H7 (cell line): ENCODE data around the gene C17orf107. TPM values are rescaled to one million over a fixed set of nuclear protein-coding genes. Genes with fewer than 3 reads are reported as not detected.
"Not testable (repeated sequence)": the region's sequence is repeated elsewhere in the genome, so short reads cannot be mapped to it uniquely, and the experiment has no call there.

Source experiments
- DNase-seq: peaks from one replicate; pipeline ENCODE4 v3.0.0; 2012
- H3K27me3 ChIP-seq: 2 replicates; pipeline ENCODE4 v1.6.0; 2011; ENCODE audit warnings: mild to moderate bottlenecking, low read length; ENCODE audit not compliant: control insufficient read depth, insufficient read depth
- H3K36me3 ChIP-seq: replicated peaks from 2 replicates; pipeline ENCODE4 v1.5.1; 2011; ENCODE audit warnings: low read length; ENCODE audit not compliant: control insufficient read depth, insufficient read depth
- H3K4me3 ChIP-seq: 2 replicates; pipeline ENCODE4 v1.5.1; 2011; ENCODE audit warnings: low read depth, mild to moderate bottlenecking, control low read depth, low read length, moderate library complexity; ENCODE audit not compliant: insufficient read depth
- total RNA-seq: library from RNA; depleted of rRNA; stranded (reverse); fragments of >200 nt; shearing (Covaris generic); gene quantifications from 2 replicates; pipeline ENCODE4 v1.2.3, GENCODE V29; 2014

Gene C17orf107
- total RNA-seq, 1 experiment from 2014 or later: 7.6 TPM

DNA sequence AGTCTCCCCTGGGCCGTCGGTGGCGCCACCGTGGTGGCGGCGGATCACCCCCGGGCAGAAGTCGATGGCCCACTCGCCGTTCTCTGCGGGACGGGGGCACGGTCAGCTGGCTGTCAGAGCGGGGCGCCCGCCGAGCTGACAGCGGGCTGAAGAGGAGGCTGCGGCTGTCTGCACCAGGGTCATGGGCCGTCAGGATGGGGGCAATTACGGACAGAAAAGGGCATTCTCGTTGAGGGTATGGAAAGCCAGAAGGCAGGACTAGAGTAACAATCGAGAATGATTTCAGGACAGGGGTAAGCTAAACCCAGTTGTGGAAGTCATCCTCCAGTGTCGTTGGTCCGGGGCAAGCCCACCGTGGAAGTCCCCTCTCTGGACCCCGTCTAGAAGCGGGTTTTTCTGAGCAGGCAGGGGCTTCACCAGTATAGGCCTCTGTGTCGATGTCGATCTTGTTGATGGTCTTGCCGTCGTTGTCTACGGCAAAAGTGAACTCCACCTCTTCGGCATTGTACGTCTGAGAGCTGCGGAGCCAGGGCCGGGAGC, 1.8 kb downstream of the C17orf107 start:
- peaks cover 22% of the 10 kb centered on the region; the same call in 1 of the 2 replicates for H3K27me3 ChIP-seq
- no peak for DNase-seq
- peaks cover 6% of the 10 kb centered on the region for H3K36me3 ChIP-seq
- H3K4me3 ChIP-seq: peak overlapping the region; percentile 64

DNA sequence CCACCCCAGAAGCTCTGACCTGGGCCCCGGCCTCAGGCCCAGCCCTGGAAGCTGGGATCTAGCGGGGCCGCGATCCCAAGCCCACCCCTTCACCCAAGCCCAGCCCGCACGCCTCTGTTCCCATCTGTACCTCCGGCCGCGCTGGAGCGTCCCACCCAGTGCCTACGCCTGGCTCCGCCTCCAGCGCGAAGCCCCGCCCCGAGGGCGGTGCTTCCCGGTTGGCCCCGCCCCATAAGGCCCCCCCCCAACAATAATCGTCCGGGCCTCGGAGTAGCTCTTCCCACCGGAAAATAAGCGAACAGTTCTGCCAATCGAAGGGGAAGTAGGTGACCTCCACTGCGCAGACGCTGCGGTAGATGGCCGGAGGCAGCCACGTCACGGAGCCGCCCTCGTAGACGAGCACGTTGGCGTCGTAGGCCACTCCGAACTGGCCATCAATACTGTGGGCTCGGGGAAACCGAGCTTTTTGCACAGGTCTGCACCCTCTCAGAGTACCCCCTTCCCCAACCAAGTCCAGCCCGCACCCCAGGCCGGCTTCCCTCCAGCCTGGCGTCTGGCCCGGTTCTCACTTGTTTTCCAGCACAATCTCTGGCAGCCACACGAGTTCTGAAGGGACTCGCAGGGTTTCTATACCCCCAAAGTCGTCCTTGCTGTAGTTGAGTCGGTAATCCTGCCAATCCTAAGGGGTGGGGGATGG, 2.5 kb downstream of the C17orf107 start:
- DNase-seq: peak; percentile 87

DNA sequence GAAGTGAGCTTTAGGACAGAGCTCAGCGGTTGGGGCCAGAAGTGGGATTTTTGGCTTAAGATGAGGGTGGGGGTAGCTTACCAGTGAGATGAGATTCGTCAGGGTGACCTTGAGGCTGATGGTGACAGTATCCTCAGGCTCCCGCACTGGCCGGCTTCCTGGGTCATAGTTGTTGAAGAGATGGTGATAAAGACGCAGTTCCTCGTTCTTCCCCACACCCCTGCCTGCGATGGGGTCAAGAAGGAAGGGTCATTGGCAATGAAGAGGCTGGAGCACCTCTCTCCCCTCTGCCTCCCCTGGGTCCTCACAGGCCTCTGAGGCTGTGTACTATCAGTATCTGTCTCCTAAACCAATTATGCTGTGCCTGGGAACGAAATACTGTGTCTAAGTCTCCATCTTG, 3.2 kb downstream of the C17orf107 start:
- no peaks in the 10 kb centered on the region for H3K36me3 ChIP-seq
- peak; percentile 18 for DNase-seq
- H3K4me3 ChIP-seq: no peak overlapping the region
- peaks cover 22% of the 10 kb centered on the region; the same call in 1 of the 2 replicates for H3K27me3 ChIP-seq

More for the DNA sequence above, 2.5 kb downstream of the C17orf107 start:
- Histone ChIP-seq H3K4me3 (peak overlapping the region; percentile 19; the same call in 1 of the 2 replicates), H3K36me3 (0 out of 2 replicates have a peak, but pooled peaks cover under 1% of the 10 kb centered on the region), H3K27me3 (peaks cover 22% of the 10 kb centered on the region; the same call in 1 of the 2 replicates)

DNA sequence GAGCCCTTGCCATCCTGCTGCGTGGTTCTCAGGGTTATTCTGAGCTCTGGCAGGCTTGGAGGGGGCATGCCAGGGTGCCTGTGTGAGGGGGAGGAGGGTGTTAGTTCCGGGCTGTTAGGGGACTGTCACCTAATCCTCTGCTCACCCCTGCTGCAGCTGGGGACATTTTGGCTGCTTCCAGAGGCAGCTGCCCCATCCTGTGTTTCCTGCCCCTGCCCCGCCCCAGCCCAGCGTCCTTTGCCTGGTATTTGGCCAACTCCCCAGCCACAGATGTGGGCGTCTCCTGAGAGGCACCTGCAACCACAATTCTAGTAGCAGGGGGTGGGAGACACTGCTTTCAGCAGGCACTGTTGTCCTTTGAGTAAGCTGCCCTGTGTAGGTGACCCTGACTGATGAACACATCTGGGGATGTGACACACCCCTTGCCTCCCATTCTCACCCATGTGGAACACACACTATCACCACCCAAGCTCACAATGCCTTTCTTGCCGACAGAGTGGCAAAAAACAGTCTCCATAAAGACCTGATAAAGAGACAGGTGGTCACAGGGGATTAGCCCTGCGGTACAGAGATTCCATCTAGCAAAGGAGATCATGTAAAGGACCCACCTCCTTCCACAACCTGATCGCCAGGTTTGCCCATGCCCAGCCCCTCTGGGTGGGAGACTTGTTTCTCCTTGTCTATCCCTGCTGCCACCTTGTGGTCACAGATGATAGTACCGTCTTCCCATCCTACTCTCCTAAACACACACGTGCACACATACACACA, 3.9 kb downstream of the C17orf107 start, which contains the start of gene CHRNE:
Gene CHRNE, minus strand, starts transcription at position 48 of the 768 bp plus-strand sequence. Its CDS starts 35 bp downstream, at position 13.
- Histone ChIP-seq H3K27me3 (peaks cover 22% of the 10 kb centered on the region; the same call in 1 of the 2 replicates), H3K36me3 (no peaks in the 10 kb centered on the region), H3K4me3 (no peak within 1 kb of the TSS; the same call in 1 of the 2 replicates)
- peak; percentile 87 for DNase-seq

DNA sequence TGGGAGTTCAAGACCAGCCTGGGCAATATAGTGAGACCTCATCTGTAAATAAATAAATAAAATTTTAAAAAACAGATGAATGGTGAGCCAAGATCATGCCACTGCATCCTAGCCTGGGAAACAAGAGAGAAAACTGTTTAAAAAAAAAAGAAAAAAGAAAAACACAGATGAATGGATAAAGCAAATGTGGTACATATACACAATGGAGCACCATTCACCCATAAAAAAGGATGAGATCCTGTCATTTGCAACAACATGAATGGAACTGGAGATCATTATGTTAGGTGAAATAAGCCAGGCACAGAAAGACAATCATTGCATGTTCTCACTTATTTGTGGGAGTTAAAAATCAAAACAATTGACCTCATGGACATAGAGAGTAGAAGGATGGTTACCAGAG, 7.3 kb downstream of the C17orf107 start:
- not testable (repeated sequence) for H3K27me3 ChIP-seq, H3K36me3 ChIP-seq, H3K4me3 ChIP-seq, DNase-seq

DNA sequence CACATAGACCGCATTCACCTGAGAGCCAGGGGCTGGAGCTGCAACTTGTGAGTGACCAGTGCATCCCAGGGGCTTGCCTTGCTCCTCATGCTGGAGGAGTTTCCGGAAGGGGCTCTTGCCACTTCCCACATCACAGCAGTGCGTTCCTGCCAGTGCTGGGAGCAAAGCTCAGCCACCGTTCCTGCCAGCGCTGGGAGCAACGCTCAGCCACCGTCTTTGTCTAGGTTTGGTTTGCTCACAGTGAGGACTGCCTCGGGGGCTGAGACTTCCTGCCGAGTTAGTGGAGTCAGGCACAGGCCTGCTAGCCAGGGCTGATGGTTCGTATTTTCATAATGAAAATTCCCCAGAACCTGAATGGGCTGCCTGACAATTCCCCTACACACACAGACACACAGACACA, 9.0 kb downstream of the C17orf107 start:
- Histone ChIP-seq H3K27me3 (no peaks in the 10 kb centered on the region), H3K4me3 (no peak overlapping the region), H3K36me3 (no peaks in the 10 kb centered on the region)
- peak; percentile 57 for DNase-seq

DNA sequence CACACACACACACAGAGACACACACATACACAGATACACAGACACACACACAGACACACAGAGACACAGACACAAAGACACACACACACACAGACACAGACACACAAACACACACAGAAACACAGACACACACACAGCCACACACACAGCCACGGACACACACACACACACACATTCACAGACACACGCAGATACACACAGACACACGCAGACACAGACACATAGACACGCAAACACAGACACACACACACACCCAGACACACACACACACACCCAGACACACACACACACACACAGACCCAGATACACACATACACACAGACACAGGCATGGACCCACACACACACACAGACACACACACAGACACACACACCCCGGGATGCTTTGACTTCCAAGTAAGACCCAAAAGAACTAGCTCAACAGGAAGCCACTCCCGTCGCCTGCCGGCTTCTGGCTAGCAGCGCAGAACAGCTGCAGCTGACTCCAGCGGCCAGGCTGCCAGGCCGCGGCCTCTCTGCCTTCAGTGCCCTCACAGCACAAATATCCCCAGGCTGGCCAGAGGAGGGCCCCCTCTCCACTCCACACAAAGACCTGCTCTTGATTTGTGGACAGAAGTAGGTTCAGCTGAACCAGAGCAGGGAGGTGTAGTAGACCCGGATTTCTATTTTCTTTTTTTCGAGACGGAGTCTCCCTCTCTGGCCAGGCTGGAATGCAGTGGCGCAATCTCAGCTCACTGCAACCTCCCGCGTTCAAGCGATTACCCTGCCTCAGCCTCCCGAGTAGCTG, 9.6 kb downstream of the C17orf107 start:
- peak; percentile 93 for DNase-seq
- no peak overlapping the region for H3K4me3 ChIP-seq
- no peaks in the 10 kb centered on the region for H3K27me3 ChIP-seq
- H3K36me3 ChIP-seq: no peaks in the 10 kb centered on the region

DNA sequence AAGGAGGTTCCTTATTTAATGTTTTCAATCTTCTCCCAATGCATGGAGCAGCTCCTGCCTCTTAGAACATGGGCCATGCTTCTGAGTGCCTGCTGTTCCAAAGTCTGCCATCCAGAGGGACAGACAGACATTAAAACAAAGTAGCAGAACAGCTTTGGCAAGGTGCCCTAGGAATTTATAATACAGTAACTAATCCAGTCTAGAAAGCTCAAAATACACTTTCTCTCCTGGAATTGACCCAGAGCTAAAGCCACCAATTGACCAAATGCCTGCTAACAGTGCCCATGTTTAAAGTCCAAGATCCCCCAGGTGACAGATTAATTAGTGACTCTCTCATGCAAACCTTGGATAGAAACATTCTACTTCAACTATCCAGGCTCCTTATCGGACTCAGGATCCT, 14.7 kb downstream of the C17orf107 start:
- no peak overlapping the region for H3K4me3 ChIP-seq
- H3K36me3 ChIP-seq: no peaks in the 10 kb centered on the region
- DNase-seq: peak; percentile 9
- no peaks in the 10 kb centered on the region for H3K27me3 ChIP-seq

DNA sequence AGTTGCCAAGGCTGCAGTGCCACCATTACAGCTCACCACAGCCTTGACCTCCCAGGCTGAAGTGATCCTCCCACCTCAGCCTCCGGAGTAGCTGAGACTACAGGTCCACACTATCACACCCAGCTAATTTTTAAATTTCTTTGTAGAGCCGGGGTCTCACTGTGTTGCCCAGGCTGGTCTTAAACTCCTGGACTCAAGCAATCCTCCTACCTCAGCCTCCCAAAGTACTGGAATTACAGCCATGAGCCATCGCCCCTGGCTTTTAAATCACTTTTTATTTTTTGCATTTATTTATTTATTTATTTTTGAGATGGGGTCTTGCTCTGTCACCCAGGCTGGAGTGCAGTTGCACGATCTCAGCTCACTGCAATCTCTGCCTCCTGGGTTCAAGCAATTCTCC, 15.2 kb downstream of the C17orf107 start:
- not testable (repeated sequence) for H3K36me3 ChIP-seq, H3K27me3 ChIP-seq, H3K4me3 ChIP-seq, DNase-seq

DNA sequence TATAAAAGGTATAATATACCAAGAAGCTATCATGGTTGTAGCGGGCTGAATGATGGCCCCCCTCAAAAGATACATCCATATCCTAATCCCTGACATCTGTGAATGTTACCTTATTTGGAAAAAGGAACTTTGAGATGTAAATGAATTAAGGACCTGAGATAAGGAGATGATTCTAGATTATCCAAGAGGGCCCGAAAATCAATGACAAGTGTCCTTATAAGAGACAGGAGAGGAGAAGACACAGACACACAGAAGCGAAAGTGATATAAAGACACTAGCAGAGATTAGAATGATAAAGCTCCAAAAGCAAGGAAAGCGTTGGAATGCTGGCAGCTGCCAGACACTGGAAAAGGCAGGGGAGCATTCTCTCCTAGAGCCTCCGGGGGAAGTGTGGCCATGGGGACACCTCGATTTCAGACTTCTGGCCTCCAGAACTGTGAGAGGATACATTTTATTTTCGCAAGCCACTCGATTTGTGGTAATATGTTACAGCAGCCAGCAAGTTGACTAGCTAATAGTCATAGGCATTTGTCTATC, 20.2 kb downstream of the C17orf107 start:
- H3K4me3 ChIP-seq: no peak overlapping the region
- H3K36me3 ChIP-seq: no peaks in the 10 kb centered on the region
- H3K27me3 ChIP-seq: no peaks in the 10 kb centered on the region
- DNase-seq: peak; percentile 57

DNA sequence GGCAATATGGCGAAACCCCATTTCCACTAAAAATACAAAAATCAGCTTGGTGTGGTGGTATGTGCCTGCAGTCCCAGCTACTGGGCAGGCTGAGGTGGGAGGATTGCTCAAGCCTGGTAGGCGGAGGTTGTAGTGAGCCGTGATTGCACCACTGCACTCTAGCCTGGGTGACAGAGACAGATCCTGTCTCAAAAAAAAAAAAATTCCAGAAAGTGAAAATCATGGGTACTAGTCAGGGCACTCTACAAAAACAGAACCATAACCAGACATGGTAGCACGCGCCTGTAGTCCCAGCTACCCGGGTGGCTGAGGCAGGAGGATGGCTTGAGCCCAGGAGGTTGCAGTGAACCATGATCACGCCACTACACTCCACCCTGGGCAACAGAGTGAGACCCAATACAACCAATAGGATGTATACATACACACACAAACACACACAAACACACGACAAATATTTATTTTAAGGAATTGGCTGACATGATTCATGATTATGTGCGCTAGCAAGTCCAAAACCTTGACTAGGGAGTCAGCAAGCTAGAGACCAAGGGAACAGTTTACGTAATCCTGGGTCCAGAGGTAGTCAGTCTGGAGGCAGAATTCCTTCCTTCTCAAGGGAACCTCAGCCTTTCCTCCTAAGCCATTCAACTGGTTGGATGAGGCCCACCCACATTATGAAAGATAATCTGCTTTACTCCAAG, 21.2 kb downstream of the C17orf107 start:
- Histone ChIP-seq H3K36me3 (no peaks in the 10 kb centered on the region), H3K27me3 (no peaks in the 10 kb centered on the region), H3K4me3 (no peak overlapping the region)
- DNase-seq: no peak

DNA sequence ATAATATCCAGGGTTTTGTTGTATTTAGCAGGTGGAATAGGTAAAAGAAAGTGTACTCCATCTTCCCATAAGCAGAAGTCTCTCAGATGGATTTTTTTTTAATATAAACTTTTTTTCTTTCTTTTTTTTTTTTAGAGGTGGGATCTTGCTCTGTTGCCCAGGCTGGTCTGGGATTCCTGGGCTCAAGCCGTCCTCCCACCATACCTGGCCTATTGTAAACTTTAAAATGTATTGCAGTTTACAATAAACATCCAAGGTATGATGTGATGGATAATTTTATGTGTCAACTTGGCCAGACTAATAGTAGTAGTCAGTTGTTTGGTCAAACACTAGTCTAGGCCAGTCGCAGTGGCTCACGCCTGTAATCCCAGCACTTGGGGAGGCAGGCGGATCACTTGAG, 22.0 kb downstream of the C17orf107 start:
- Histone ChIP-seq H3K36me3 (no peaks in the 10 kb centered on the region), H3K27me3 (no peaks in the 10 kb centered on the region), H3K4me3 (no peak overlapping the region)
- DNase-seq: no peak

DNA sequence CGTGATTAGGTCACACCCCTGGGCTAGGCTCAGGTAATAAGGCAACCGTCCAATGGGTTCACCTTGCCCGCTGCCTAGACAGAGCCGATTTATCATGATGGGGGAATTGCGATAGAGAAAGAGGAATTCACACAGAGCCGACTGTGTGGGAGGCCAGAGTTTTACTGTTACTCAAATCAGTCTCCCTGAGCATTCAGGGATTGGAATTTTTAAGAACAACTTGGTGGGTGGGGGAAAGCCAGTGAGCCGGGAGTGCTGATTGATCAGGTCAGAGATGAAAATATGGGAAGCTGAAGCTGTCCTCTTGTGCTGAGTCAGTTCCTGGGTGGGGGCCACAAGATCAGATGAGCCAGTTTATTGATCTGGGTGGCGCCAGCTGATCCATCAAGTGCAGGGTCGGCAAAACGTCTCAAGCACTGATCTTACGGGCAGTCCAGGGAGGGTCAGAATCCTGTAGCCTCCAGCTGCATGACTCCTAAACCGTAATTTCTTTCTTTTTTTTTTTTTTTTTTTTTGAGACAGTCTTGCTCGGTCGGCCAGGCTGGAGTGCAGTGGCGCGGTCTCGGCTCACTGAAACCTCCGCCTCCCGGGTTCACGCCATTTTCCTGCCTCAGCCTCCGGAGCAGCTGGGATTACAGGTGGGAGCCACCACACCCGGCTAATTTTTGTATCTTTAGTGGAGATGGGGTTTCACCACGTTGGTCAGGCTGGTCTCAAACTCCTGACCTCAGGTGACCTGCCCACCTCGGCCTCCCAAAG, 27.4 kb downstream of the C17orf107 start:
- not testable (repeated sequence) for H3K36me3 ChIP-seq, DNase-seq, H3K4me3 ChIP-seq, H3K27me3 ChIP-seq
